Measurements from ENCODE around the gene FAF1.
"Not testable (repeated sequence)": the region's sequence is repeated elsewhere in the genome, so short reads cannot be mapped to it uniquely, and the experiment has no call there.

Gene FAF1

GRCh38 chr1:50972766-50973165, 12.7 kb upstream of the FAF1 start:
- Mint-ChIP-seq H3K27ac (no peak overlapping the region), H3K27me3 (peaks cover 51% of the 10 kb centered on the region), H3K4me1 (peaks cover 36% of the 10 kb centered on the region), H3K36me3 (no peaks in the 10 kb centered on the region), H3K9me3 (no peaks in the 10 kb centered on the region), H3K4me3 (no peak overlapping the region)
- no peak for ATAC-seq

- Mint-ChIP-seq H3K4me3 (no peak overlapping the region), H3K9me3 (no peaks in the 10 kb centered on the region), H3K36me3 (no peaks in the 10 kb centered on the region), H3K4me1 (peaks cover 33% of the 10 kb centered on the region), H3K27me3 (peaks cover 42% of the 10 kb centered on the region), H3K27ac (no peak overlapping the region)
- no peak for ATAC-seq
These were observed 11.8 kb upstream of the FAF1 start for GRCh38 chr1:50971748-50972305.

- Mint-ChIP-seq H3K9me3 (no peaks in the 10 kb centered on the region), H3K27ac (no peak overlapping the region), H3K4me1 (peaks cover 27% of the 10 kb centered on the region)
These were observed 11.0 kb upstream of the FAF1 start for GRCh38 chr1:50970931-50971582.

DNA sequence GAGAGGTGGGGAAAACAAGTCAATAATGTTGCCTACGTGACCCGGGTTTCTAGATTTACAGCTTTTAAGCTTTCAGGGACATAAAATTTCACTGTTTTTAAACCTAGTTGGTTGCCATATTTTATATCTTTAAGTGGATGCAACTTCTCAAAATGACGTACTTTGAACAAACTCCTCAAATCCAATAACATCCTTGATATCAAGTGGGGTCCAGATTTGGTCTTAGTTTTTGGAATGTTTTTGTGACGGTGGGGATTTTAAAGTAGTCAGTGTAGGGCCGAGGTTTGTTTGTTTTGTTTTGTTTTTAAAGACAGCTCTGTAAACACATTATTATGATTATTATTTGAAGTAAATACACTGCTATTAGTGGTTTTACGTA, 10.4 kb upstream of the FAF1 start:
- no peaks in the 10 kb centered on the region for H3K9me3 Mint-ChIP-seq
- H3K36me3 Mint-ChIP-seq = no peaks in the 10 kb centered on the region
- H3K4me1 Mint-ChIP-seq = peaks cover 27% of the 10 kb centered on the region
- peak overlapping the region; percentile 93 for H3K4me3 Mint-ChIP-seq
- peaks cover 33% of the 10 kb centered on the region for H3K27me3 Mint-ChIP-seq
- no peak overlapping the region for H3K27ac Mint-ChIP-seq
- no peak for ATAC-seq

More at GRCh38 chr1:50970931-50971582, 11.0 kb upstream of the FAF1 start:
- H3K4me3 Mint-ChIP-seq = no peak overlapping the region
- H3K27me3 Mint-ChIP-seq = peaks cover 34% of the 10 kb centered on the region
- H3K36me3 Mint-ChIP-seq = no peaks in the 10 kb centered on the region
- no peak for ATAC-seq

- peak; percentile 20 for ATAC-seq
- Mint-ChIP-seq H3K9me3 (no peaks in the 10 kb centered on the region), H3K27me3 (peaks cover 33% of the 10 kb centered on the region), H3K27ac (peak within 1 kb of the TSS; percentile 57), H3K4me3 (peak within 1 kb of the TSS; percentile 93), H3K36me3 (no peaks in the 10 kb centered on the region), H3K4me1 (peaks cover 27% of the 10 kb centered on the region)
These were observed 9.8 kb upstream of the FAF1 start, which contains the start of gene CDKN2C for GRCh38 chr1:50969611-50970508. Gene CDKN2C, plus strand, starts transcription at chr1:50970245. Its CDS starts 124 bp downstream, at chr1:50970369.

- no peaks in the 10 kb centered on the region for H3K36me3 Mint-ChIP-seq
- peak overlapping the region; percentile 93 for H3K4me3 Mint-ChIP-seq
- peak; percentile 62 for ATAC-seq
- H3K9me3 Mint-ChIP-seq = no peaks in the 10 kb centered on the region
- H3K27me3 Mint-ChIP-seq = peaks cover 25% of the 10 kb centered on the region
- H3K27ac Mint-ChIP-seq = peak overlapping the region; percentile 57
- H3K4me1 Mint-ChIP-seq = peaks cover 27% of the 10 kb centered on the region
These were observed 8.9 kb upstream of the FAF1 start for GRCh38 chr1:50968821-50969610.

DNA sequence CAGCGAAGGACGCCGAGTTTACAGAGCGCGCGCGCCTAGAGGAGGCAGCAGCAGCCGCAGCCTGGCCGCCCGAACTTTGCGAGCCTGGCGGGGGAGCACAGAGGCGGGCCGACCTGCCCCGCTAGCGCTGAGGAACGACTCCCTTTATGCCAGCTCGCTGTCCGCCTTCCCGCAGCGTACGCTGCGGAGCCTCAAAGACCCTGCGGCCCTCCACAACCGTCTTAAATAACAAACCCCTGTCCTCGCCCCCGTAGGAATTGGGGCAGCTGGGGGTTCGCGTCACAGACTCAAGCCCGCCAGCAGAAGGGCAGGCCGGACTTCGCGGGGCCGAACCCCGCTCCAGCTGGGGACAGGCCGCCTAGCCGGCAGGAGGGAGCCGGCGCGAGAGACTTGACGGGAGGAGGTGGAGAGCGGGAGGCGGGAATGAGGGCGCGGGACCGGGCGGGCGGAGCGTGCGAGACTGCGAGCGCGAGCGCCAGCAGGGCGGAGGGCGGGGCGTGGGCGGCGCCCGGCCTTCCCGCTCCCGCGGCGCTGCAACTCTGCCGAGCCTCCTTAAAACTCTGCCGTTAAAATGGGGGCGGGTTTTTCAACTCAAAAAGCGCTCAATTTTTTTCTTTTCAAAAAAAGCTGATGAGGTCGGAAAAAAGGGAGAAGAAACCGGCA, 8.2 kb upstream of the FAF1 start:
- H3K9me3 Mint-ChIP-seq = no peaks in the 10 kb centered on the region
- peak overlapping the region; percentile 93 for H3K4me3 Mint-ChIP-seq
- peaks cover 27% of the 10 kb centered on the region for H3K4me1 Mint-ChIP-seq
- peak overlapping the region; percentile 57 for H3K27ac Mint-ChIP-seq
- peak; percentile 94 for ATAC-seq
- H3K27me3 Mint-ChIP-seq = peaks cover 17% of the 10 kb centered on the region
- H3K36me3 Mint-ChIP-seq = no peaks in the 10 kb centered on the region

DNA sequence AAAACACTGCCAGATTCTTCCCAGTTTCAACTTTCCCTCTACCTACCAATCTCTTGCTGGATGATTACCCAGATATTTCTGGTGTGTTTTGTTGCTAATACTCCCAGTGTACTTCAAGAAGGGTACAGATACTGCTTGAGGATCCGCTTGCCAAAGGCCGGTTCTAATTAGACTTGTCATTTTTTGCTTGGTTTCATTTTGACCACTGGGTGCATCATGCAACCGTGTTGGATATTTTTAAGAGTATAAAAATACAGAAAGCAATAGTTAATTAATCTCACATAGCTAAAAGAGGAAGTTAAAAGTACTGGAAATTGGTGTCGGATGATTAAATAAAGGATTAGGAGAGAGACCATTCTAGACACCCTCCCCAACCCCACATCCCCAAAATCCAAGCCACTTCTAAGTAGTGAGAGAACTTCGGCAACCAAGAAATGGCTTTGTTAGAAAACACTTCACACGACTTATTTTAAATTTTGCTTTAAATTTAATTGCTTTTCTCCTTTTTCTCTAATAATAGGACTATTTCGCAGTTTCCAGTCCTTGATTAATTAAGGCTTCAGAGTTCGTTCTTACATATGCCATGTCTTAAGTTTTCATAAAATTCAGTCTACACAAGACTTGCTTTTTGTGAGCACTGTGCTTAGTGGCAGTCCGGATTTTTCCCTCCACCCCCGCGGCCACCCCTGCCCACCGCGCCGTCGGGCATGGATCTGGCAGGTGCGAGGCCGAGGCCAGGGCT, 7.5 kb upstream of the FAF1 start:
- Mint-ChIP-seq H3K9me3 (no peaks in the 10 kb centered on the region), H3K27me3 (peaks cover 15% of the 10 kb centered on the region), H3K36me3 (no peaks in the 10 kb centered on the region), H3K27ac (peak overlapping the region; percentile 57), H3K4me3 (peak overlapping the region; percentile 93), H3K4me1 (peaks cover 27% of the 10 kb centered on the region)
- ATAC-seq = no peak

GRCh38 chr1:50966991-50967390, 6.9 kb upstream of the FAF1 start:
- no peaks in the 10 kb centered on the region for H3K9me3 Mint-ChIP-seq
- peaks cover 15% of the 10 kb centered on the region for H3K27me3 Mint-ChIP-seq
- H3K4me3 Mint-ChIP-seq = no peak overlapping the region
- H3K4me1 Mint-ChIP-seq = peaks cover 27% of the 10 kb centered on the region
- no peak overlapping the region for H3K27ac Mint-ChIP-seq
- ATAC-seq = no peak
- H3K36me3 Mint-ChIP-seq = no peaks in the 10 kb centered on the region

DNA sequence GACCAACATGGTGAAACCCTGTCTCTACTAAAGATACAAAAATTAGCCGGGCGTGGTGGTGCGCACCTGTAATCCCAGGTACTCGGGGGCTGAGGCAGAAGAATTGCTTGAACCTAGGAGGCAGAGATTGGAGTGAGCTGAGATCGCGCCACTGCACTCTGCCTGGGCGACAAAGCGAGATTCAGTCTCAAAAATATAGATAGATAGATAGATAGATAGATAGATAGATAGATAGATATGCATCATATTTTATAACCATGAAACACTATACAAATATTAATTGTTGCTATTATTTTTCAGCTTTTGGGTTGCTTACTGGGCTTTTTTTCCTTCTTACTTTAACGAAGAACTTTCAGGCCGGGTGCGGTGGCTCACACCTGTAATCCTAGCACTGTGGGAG, 4.8 kb upstream of the FAF1 start:
- H3K27ac Mint-ChIP-seq = no peak overlapping the region
- no peak for ATAC-seq
- H3K4me3 Mint-ChIP-seq = no peak overlapping the region
- H3K9me3 Mint-ChIP-seq = no peaks in the 10 kb centered on the region
- H3K27me3 Mint-ChIP-seq = peaks cover 5% of the 10 kb centered on the region
- H3K36me3 Mint-ChIP-seq = no peaks in the 10 kb centered on the region
- peaks cover 26% of the 10 kb centered on the region for H3K4me1 Mint-ChIP-seq

DNA sequence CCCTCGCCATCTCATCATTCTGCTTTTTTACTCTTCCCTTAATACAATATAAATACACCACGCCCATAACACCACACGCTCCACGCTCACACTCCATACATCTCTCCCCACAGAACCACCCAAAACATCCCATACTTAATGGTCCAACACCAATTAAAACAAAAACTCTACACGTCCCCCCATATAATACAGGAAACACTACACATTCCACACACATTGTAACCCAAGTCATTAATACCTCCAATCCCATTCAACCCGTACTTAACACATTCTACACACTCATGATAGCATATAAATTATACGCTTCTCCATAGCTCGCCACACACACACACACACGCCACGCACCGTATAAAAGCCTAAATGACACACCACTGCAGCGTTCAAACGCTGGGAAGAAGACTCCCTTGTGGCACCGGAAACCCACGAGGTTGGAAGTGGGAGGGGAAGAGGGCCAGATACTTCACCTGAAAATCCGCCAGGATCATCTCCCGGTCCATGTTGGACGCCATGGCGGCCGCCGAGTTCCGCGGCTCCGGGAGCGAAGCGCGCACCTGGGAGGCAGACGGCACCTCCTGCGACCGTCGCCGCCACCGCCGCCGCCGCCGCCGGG, 659 bp downstream of the FAF1 start:
- no peaks in the 10 kb centered on the region for H3K27me3 Mint-ChIP-seq
- no peaks in the 10 kb centered on the region for H3K9me3 Mint-ChIP-seq
- H3K36me3 Mint-ChIP-seq = no peaks in the 10 kb centered on the region
- peaks cover 24% of the 10 kb centered on the region for H3K4me1 Mint-ChIP-seq
- ATAC-seq = peak; percentile 32
- peak overlapping the region; percentile 31 for H3K27ac Mint-ChIP-seq
- H3K4me3 Mint-ChIP-seq = peak overlapping the region; percentile 81

- Mint-ChIP-seq H3K27ac (no peak overlapping the region), H3K9me3 (no peaks in the 10 kb centered on the region), H3K4me3 (no peak overlapping the region), H3K36me3 (peaks cover 6% of the 10 kb centered on the region), H3K27me3 (no peaks in the 10 kb centered on the region), H3K4me1 (peaks cover 25% of the 10 kb centered on the region)
- ATAC-seq = no peak
These were observed 5.0 kb downstream of the FAF1 start for GRCh38 chr1:50955116-50955515.

DNA sequence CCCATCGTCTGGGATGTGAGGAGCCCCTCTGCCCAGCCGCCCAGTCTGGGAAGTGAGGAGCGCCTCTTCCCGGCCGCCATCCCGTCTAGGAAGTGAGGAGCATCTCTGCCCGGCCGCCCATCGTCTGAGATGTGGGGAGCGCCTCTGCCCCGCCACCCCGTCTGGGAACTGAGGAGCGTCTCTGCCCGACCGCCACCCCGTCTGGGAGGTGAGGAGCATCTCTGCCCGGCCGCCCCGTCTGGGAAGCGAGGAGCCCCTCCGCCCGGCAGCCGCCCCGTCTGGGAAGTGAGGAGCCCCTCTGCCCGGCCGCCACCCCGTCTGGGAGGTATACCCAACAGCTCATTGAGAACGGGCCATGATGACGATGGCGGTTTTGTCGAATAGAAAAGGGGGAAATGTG, 7.5 kb downstream of the FAF1 start:
- ATAC-seq, H3K4me3 Mint-ChIP-seq, H3K9me3 Mint-ChIP-seq, H3K27ac Mint-ChIP-seq, H3K36me3 Mint-ChIP-seq, H3K27me3 Mint-ChIP-seq: not testable (repeated sequence)
- H3K4me1 Mint-ChIP-seq = peaks cover 37% of the 10 kb centered on the region

DNA sequence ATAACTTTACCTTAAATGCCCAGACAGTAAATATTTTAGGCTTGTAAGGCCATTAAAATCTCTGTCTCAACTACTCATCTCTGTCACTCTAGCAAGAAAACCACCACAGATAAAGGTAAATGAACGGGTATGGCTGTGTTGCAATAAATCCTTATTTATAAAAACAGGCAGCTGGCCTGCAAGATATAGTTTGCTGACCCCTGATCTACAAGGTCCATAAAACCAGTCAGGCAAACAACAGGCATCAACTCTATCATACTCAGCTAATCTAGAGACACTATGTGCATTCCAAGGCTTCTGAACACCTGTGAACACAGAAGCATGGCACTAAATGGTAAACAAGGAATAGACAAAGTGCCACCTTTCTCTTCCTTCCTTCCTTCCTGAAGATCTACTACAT, 9.7 kb downstream of the FAF1 start:
- Mint-ChIP-seq H3K27me3 (no peaks in the 10 kb centered on the region), H3K27ac (no peak overlapping the region), H3K9me3 (no peaks in the 10 kb centered on the region), H3K36me3 (peaks cover 6% of the 10 kb centered on the region), H3K4me3 (no peak overlapping the region), H3K4me1 (peaks cover 42% of the 10 kb centered on the region)
- no peak for ATAC-seq

All from stimulated activated memory B cell treated with anti-CD40 and anti-IgM and Interleukin-4, amounts not matched to agents 10 μg/mL and 1 μg/mL and 100 μg/mL, for 72 hours (primary cell).